ENCODE measurements around the gene STUB1.

GRCh38 chr16:675884-676564 is 4.2 kb upstream of the STUB1 start:
- TF ChIP-seq CTCF (conservative IDR thresholded peaks at IDR 0.05; ENCODE audit: low read length) (no peak), EZH2phosphoT487 (IDR thresholded peaks at IDR 0.05; ENCODE audit: borderline replicate concordance, low read depth, low read length) (no peak)

All from OCI-LY7 (cell line).